Astrocyte of the cerebellum (primary cell): ENCODE results near the gene KRTAP6-1.

Source experiments
- DNase-seq: peaks from one replicate; pipeline ENCODE4 v3.0.0-alpha.2; 2011; ENCODE audit warnings: low read depth
- H3K4me3 ChIP-seq: 2 replicates; pipeline ENCODE4 v1.5.1; 2011; ENCODE audit warnings: mild to moderate bottlenecking, low read depth, low read length, moderate library complexity
- in situ Hi-C: cut with HindIII; loops from 2 replicates; pipeline ENCODE4 v1.10.0; 2017; ENCODE audit warnings: low sequenced_read_pairs
- TF ChIP-seq, protein P1 (sequence below): IDR thresholded peaks from 2 replicates; pipeline ENCODE4 v1.5.1; 2012; ENCODE audit warnings: low read length, low read depth, moderate library complexity, mild to moderate bottlenecking; ENCODE audit errors: missing control alignments

Gene KRTAP6-1

DNA sequence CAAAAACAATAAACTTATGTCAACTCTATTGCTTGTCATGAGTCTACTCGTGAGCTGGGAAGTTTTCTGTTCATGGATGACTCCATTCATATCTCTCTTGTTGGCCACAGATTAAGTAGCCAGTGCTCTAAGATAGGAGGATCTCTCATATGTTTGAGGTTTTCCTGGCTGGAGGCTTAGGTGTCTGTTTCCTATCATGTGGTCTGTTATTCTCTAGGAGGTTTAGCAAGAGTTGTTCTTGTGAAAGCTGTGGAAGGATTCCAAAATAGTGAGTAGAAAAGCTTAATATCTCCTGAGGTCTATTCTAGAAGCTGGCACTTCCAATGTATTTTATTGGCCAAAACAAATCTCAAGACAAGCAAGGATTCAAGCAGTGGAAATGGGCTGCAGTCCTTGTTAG is 15.5 kb upstream of the KRTAP6-1 start:
- H3K4me3 ChIP-seq = no peak overlapping the region
- in situ Hi-C loops = no loop called here
- TF ChIP-seq, protein P1, sequence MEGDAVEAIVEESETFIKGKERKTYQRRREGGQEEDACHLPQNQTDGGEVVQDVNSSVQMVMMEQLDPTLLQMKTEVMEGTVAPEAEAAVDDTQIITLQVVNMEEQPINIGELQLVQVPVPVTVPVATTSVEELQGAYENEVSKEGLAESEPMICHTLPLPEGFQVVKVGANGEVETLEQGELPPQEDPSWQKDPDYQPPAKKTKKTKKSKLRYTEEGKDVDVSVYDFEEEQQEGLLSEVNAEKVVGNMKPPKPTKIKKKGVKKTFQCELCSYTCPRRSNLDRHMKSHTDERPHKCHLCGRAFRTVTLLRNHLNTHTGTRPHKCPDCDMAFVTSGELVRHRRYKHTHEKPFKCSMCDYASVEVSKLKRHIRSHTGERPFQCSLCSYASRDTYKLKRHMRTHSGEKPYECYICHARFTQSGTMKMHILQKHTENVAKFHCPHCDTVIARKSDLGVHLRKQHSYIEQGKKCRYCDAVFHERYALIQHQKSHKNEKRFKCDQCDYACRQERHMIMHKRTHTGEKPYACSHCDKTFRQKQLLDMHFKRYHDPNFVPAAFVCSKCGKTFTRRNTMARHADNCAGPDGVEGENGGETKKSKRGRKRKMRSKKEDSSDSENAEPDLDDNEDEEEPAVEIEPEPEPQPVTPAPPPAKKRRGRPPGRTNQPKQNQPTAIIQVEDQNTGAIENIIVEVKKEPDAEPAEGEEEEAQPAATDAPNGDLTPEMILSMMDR = no peak
- DNase-seq = no peak

DNA sequence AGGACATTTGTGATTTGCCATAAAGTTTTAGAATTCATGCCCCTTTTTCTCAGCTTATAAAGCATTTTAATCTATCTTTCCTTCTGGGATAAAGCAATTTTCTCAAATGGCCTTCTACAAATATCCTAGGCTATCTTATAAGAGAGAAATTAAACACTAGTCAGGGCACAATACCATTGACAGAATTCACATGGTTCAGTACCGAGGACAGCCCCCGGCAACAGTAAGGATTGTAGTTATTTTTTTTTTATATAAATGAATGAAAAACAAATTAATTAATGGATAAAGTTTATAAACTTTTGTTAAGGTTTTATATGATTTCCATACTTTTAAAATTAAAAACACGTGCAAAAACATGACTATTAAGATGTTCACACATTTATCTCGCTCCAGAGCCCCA is 14.4 kb upstream of the KRTAP6-1 start:
- in situ Hi-C loops = no loop called here
- TF ChIP-seq, protein P1 = no peak
- no peak overlapping the region for H3K4me3 ChIP-seq
- no peak for DNase-seq

DNA sequence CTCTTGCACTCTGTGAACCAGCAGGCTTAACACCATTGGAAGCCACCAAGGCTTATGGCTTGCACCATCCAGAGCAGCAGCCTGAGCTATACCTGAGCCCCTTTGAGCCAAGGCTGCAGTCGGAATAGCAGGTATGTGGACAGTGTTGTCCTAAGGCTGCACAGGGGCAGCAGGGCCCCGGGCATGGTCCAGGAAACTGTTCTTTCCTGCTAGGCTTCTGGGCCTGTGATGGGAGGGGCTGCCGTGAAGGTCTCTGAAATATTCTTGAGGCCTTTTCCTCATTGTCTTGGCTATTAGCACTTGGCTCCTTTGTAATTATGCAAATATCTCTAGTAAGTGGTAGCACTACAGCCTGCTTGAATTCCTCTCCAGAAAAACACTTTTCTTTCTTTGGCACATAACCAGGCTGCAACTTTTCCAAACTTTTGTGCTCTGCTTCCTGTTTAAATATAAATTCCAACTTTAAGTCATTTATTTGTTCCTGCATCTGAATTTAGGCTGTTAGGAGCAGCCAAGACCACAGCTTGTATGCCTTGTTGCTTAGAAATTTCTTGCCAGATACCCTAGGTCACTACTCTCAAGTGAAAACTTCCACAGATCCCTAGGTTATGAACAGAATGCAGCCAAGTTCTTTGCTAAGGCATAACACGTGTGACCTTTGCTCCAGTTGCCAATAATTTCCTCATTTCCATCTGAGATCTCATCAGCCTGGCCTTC is 11.9 kb upstream of the KRTAP6-1 start:
- TF ChIP-seq, protein P1 = no peak
- in situ Hi-C loops = no loop called here
- H3K4me3 ChIP-seq = no peak overlapping the region
- DNase-seq = no peak

DNA sequence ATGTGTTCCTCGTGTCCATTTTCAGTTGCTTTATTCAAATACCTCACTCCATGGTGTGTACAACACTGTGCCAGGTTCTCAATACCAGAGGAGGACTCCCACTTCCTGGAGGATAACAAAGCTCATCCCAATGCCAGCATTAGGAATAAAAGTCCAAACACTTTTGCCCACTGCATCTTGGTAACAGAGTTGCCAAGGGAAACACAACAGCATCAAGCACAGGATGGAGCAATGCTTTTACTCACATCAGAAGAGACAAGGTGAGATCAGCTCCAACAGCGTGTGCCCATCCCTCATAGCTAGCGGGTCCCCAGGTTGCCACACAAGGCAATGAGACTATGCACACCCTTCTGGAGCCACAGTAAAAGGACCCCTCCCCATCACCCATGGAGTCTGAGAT is 9.6 kb upstream of the KRTAP6-1 start:
- no peak for DNase-seq
- in situ Hi-C loops = no loop called here
- no peak overlapping the region for H3K4me3 ChIP-seq
- TF ChIP-seq, protein P1 = no peak

DNA sequence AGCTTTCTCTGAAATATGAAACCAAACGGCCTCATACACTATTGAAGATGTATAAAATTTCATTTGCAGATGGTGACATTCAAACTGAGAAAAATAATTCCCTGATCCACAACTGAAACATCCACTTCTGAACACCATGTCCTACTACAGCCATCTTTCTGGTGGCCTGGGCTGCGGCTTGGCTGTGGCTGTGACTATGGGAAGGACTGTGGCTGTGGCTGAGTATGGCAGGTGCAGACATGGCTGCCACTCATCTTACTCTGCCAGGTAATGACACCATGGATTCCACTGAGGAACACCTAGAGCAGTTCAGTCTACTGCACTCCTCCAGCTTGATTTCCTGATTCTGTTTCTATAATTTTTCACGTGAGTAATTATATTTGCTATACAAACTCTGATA is 6.8 kb upstream of the KRTAP6-1 start, which contains the start of gene KRTAP20-4:
KRTAP20-4 (plus strand) TSS at position 106 of the 400 bp plus-strand sequence.
- no peak for DNase-seq
- TF ChIP-seq, protein P1 = no peak
- in situ Hi-C loops = no loop called here
- no peak within 1 kb of the TSS for H3K4me3 ChIP-seq

DNA sequence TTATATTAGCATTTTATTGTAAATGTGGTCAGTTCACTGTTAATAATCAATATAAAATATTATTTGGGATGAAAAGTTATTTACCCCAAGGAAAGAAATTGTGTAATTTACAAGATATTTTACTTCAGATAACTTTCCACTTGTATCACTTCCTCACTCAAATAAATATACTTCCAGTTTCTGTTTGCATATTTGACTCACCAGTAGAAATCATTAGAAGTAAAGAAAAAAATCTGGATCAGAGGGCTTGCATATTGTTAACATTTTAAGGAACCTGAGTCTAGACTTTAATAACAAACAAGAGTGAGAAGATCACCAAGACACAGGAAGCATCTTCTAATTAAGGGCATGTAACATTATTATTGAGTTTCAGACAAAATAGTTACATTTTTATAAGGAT is 6.3 kb upstream of the KRTAP6-1 start:
- no peak overlapping the region for H3K4me3 ChIP-seq
- TF ChIP-seq, protein P1 = no peak
- no peak for DNase-seq
- in situ Hi-C loops = no loop called here
